HepG2 (cell line): ENCODE data around the gene KCTD13. TPM values are rescaled to one million over a fixed set of nuclear protein-coding genes. Genes with fewer than 3 reads are reported as not detected.

Experiments
- CERS6 ChIP-seq: sonication (generic); formaldehyde crosslinking; IDR thresholded peaks from 2 replicates; pipeline ENCODE4 v1.5.0; 2020; ENCODE audit warnings: missing genetic modification reagents
- DRAP1 ChIP-seq: IDR thresholded peaks from 2 replicates; pipeline ENCODE4 v1.6.1; 2016; ENCODE audit warnings: missing genetic modification reagents, missing compliant biosample characterization
- EHMT2 ChIP-seq: fragments of 200-600 bp; sonication (generic); IDR thresholded peaks from 2 replicates; pipeline ENCODE4 v1.7.0; 2017; ENCODE audit warnings: antibody characterized with exemption, low read depth, low read length, borderline replicate concordance
- EP300 ChIP-seq, 3 experiments: sonication (generic) in 1 of 3; formaldehyde crosslinking in 1 of 3; IDR thresholded peaks; 2 replicates each; pipeline versions ENCODE4 v1.5.1 to v1.6.1; 2011 to 2020; ENCODE audit warnings: low read depth in 2 of 3, low read length in 2 of 3, borderline replicate concordance in 1 of 3, improper control_type of control experiment in 1 of 3, mild to moderate bottlenecking in 1 of 3, missing genetic modification reagents in 1 of 3, moderate library complexity in 1 of 3
- FOXJ3 ChIP-seq: sonication (generic); formaldehyde crosslinking; IDR thresholded peaks from 2 replicates; pipeline ENCODE4 v1.4.0; 2020; ENCODE audit warnings: missing genetic modification reagents, mild to moderate bottlenecking, borderline replicate concordance
- PAX8 ChIP-seq: sonication (generic); formaldehyde crosslinking; IDR thresholded peaks from 2 replicates; pipeline ENCODE4 v1.8.0; 2022; ENCODE audit warnings: mild to moderate bottlenecking, missing genetic modification reagents, borderline replicate concordance
- SAP130 ChIP-seq: IDR thresholded peaks from 2 replicates; pipeline ENCODE4 v1.6.1; 2016; ENCODE audit warnings: low read depth
- ZBTB26 ChIP-seq: IDR thresholded peaks from 2 replicates; pipeline ENCODE4 v1.6.1; 2016; ENCODE audit warnings: missing compliant biosample characterization, missing genetic modification reagents, borderline replicate concordance
- ZEB1 ChIP-seq: IDR thresholded peaks from 2 replicates; pipeline ENCODE4 v1.6.1; 2012; ENCODE audit warnings: mild to moderate bottlenecking, low read depth, inconsistent platforms; ENCODE audit not compliant: insufficient replicate concordance
- ZNF142 ChIP-seq: sonication (generic); formaldehyde crosslinking; IDR thresholded peaks from 2 replicates; pipeline ENCODE4 v1.4.0; 2020; ENCODE audit warnings: missing genetic modification reagents
- ZNF274 ChIP-seq: sonication (generic); formaldehyde crosslinking; IDR thresholded peaks from 2 replicates; pipeline ENCODE4 v1.5.1; 2020; ENCODE audit warnings: mild to moderate bottlenecking, missing genetic modification reagents
- ZNF460 ChIP-seq: sonication (generic); formaldehyde crosslinking; IDR thresholded peaks from 2 replicates; pipeline ENCODE4 v1.5.1; 2020; ENCODE audit warnings: missing genetic modification reagents, mild to moderate bottlenecking, borderline replicate concordance
- ZNF687 ChIP-seq: sonication (generic); formaldehyde crosslinking; IDR thresholded peaks from 2 replicates; pipeline ENCODE4 v1.5.1; 2020; ENCODE audit warnings: mild to moderate bottlenecking, missing genetic modification reagents, moderate library complexity
- polyA plus RNA-seq, 8 experiments: library from polyadenylated mRNA; depleted of rRNA in 3 of 8; stranded (reverse) in 7 of 8; unstranded in 1 of 8; fragments of >200 nt; fragmentation: Illumina TruSeq in 4 of 8; extraction: Trizol in 4 of 8; gene quantifications; 2 replicates each; pipeline versions ENCODE4 v1.2.1 to v1.2.3, GENCODE V29; 2011 to 2016; ENCODE audit warnings: low read depth in 4 of 8, missing spikeins in 1 of 8, mixed read lengths in 1 of 8; ENCODE audit not compliant: insufficient read depth in 1 of 8
- total RNA-seq, 5 experiments: library from RNA; depleted of rRNA; stranded (reverse); fragments of >200 nt; fragmentation: Illumina TruSeq; extraction: Trizol; gene quantifications; 2 replicates each; pipeline ENCODE4 v1.2.3, GENCODE V29; 2016; ENCODE audit warnings: low read depth in 1 of 5

The KCTD13 gene
- total and polyA plus RNA-seq, 2 of the 13 experiments (the other 11 are each of a cell fraction or from before 2014, with no cell fraction given), result 6.3 to 14.7 TPM

GRCh38 chr16:29925781-29926710 lies at the start of gene KCTD13 (continued):
- peak; percentile 81; the same call in 1 of the 2 replicates for TF ChIP-seq ZNF142 (CRISPR knock-in tag)
- peak; percentile 10 for TF ChIP-seq ZEB1
- peak; percentile 70; the same call in 1 of the 2 replicates for TF ChIP-seq ZBTB26 (CRISPR knock-in tag)
- TF ChIP-seq ZNF274 (CRISPR knock-in tag), result peak; percentile 91
- TF ChIP-seq CERS6 (CRISPR knock-in tag), result peak; percentile 26; the same call in 1 of the 2 replicates
- peak; percentile 97 for TF ChIP-seq ZNF687 (CRISPR knock-in tag)
- peak; percentile 83 for TF ChIP-seq DRAP1 (CRISPR knock-in tag)
- no peak; the same call in 1 of the 2 replicates for TF ChIP-seq ZNF460 (CRISPR knock-in tag)
- no peak for TF ChIP-seq EP300 (IDR thresholded peaks at IDR 0.05; ENCODE audit: low read depth in 2 of 2, low read length in 2 of 2)
- peak; percentile 17; the same call in 1 of the 2 replicates for TF ChIP-seq EP300 (CRISPR knock-in tag; IDR thresholded peaks at IDR 0.05; ENCODE audit: borderline replicate concordance)
- peak; percentile 82; the same call in 1 of the 2 replicates for TF ChIP-seq PAX8 (CRISPR knock-in tag)
- no peak for TF ChIP-seq EHMT2
- TF ChIP-seq SAP130 (CRISPR knock-in tag), result peak; percentile 95
- TF ChIP-seq FOXJ3 (CRISPR knock-in tag), result peak; percentile 68; the same call in 1 of the 2 replicates
